IMR-90 (cell line): Measurements from ENCODE around the gene BTF3.

Experiments
- CEBPB ChIP-seq: IDR thresholded peaks from 2 replicates; pipeline ENCODE4 v1.6.1; 2012; ENCODE audit warnings: low read depth, low read length, improper control_type of control experiment
- CTCF ChIP-seq: conservative IDR thresholded peaks from 2 replicates; pipeline ENCODE4 v1.5.1; 2012; ENCODE audit warnings: mild to moderate bottlenecking, low read depth, low read length, improper control_type of control experiment
- MAZ ChIP-seq: IDR thresholded peaks from 2 replicates; pipeline ENCODE4 v1.6.1; 2012; ENCODE audit warnings: low read depth, mild to moderate bottlenecking, low read length, improper control_type of control experiment, moderate library complexity, borderline replicate concordance
- MXI1 ChIP-seq: IDR thresholded peaks from 2 replicates; pipeline ENCODE4 v1.6.1; 2012; ENCODE audit warnings: low read depth, mild to moderate bottlenecking, low read length, moderate library complexity, borderline replicate concordance
- POLR2A ChIP-seq: IDR thresholded peaks from 2 replicates; pipeline ENCODE4 v1.6.1; 2012; ENCODE audit warnings: mild to moderate bottlenecking, low read depth, low read length
- RAD21 ChIP-seq: IDR thresholded peaks from 2 replicates; pipeline ENCODE4 v1.6.1; 2012; ENCODE audit warnings: low read length, improper control_type of control experiment
- RFX5 ChIP-seq: IDR thresholded peaks from 2 replicates; pipeline ENCODE4 v1.8.0; 2012; ENCODE audit warnings: low read depth, mild to moderate bottlenecking, low read length, moderate library complexity
- USF2 ChIP-seq: fragments of 150-350 bp; IDR thresholded peaks from 2 replicates; pipeline ENCODE4 v1.6.1; 2017; ENCODE audit warnings: mild to moderate bottlenecking, antibody characterized with exemption, low read length, low read depth

- no peak for TF ChIP-seq POLR2A
- no peak for TF ChIP-seq CTCF
- TF ChIP-seq USF2: no peak
- TF ChIP-seq RFX5: no peak
- no peak for TF ChIP-seq MXI1
- no peak for TF ChIP-seq RAD21
- no peak for TF ChIP-seq CEBPB
- no peak for TF ChIP-seq MAZ
Observed at GRCh38 chr5:73460133-73460532, 38.1 kb upstream of the BTF3 start.
